ENCODE measurements around the gene MTAP.
A peak's percentile ranks its signal among the peaks of the same experiment; 100 is the strongest.

The MTAP gene

DNA sequence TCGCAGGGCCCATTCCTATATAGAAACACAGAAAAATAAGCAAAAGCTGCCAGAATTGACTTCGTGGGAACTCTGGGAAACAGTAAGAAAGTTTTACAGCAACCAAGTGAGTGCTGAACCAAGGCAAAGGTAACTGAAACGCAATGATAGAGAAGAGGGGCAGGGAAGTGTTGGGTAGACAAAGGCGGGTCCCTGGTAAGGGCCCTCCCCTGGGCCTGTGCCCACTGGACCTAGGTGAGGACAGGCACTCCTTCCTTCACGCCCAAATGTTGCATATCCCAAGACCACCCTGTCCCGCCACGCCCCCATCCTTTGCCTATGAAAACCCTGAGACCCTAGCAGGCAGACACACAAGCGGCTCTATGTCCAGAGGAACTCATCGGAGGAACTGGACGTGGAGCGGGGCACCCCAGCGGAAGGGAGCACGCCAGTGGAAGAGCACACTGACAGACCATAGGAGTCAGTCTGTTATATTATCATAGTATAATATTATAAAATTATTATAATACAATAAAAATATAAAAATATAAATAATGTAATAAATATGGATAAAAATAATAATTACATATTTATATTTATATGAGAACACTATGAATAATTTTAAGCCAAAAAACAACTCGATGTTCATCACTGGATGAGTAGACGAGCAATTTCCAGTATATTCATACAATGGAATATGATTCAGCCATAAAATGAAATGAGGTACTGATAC is 163.9 kb downstream of the MTAP start:
- DNase-seq (ENCODE audit: low read depth, low spot score) = no peak
- H3K27ac ChIP-seq = no peak overlapping the region

DNA sequence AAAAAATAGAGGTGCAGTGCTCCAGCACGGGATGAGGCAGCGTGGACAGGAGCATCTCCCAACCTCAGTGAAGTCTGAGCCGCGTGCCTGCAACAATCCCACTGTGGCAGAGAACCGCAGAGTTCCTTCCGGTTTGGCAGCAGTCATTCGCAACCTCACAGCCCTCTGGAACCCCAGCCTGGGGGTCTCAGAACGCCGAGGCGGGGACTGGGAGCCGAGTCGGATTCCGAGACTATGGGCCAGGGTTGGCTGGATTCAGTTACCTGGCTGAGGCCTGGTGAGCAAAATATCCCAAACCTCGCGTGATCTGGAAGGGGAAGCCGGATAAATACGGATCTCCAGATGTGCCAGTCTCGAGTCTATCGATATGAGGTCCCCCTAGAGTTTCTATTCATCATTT is 164.7 kb downstream of the MTAP start:
- DNase-seq (ENCODE audit: low read depth, low spot score) = no peak
- no peak overlapping the region for H3K27ac ChIP-seq

DNA sequence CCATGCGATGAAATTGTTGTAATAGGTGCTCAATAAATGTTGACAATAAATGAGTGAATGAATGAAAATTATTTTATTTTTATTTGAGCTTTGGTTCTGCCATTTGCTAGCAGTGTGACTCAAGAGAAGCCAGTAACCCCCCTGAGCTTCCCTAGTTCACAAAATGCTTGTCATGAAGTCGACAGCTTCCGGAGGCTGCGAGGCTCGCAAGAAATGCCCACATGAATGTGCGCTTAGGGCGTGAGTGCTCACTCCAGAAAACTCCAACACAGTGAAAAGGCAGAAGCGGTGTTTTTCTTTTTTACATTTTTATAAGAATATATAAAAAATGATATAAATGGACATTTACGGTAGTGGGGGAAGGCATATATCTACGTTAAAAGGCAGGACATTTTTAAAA is 165.3 kb downstream of the MTAP start:
- no peak for DNase-seq (ENCODE audit: low read depth, low spot score)
- no peak overlapping the region for H3K27ac ChIP-seq

DNA sequence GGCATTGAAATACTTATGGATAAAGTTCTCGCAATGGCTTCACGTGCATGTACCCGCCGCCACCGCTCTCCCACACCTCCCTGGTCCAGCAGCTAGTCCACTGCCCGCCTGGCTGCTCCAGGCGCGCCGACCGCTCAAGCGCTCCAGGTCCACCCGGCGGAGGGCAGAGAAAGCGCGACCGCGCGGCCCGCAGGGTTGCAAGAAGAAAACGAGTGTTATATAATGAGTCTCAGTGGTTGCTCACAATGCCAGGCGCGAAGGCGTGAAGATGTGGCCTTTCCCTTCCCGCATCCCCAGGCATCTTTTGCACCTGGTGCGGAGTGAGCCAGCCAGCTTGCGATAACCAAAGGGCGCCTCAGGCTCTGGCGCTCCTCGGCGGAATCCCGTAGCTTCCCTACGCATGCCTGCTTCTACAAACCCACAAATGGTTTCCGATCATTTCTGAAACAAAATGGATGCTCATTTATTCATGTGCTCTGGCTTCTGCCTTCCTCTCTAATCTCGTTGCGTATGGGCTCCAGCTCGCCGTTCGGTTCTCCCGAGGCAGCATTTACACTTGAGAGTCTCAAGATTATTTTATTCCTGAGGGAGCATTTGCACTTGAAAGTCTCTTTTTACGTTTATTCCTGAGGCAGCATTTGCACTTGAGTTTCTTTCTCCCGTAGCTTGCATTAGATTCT is 166.0 kb downstream of the MTAP start:
- no peak overlapping the region for H3K27ac ChIP-seq
- no peak for DNase-seq (ENCODE audit: low read depth, low spot score)

DNA sequence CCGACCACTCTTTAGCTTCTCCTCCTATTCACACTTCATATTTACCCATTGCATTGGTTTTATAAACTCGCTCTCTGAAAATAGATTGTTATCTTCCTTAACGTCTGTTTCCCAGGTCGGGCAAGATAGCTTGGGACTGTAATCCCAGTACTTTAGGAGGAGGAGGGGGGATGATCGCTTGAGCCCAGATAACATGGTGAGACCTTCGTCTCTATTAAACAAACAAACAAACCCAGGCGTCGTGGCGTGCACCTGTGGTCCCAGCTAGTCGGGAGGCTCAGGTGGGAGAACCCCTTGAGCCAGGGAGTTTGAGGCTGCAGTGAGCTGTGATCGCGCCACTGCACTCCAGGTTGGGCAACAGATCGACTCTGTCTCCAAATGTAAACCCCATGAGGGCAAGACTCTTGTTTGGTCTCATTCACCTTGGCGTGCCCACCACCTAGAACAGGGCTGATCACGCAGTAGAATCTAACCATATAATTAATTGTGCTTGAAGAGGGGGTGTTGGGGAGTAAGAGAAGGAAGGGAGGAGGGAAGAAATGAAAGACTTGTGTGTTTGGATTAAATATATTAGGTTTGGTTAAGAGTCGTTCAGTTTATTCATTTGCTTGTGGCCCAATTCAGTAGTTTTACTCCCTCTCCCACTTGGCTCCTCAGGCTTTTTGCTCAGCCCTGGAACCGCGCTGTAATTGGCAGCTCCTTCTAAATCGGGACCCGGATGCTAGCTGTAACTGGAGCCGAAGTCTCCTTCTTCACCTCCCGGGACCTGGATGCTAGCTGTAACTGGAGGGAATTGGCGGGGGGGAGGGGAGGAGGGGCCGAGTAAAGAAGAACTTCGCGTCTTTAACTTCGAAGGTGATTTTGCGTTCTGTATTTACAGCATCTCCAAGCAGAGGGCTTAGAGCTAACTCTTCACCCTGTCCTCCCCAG is 166.8 kb downstream of the MTAP start:
- H3K27ac ChIP-seq = no peak overlapping the region
- no peak for DNase-seq (ENCODE audit: low read depth, low spot score)

DNA sequence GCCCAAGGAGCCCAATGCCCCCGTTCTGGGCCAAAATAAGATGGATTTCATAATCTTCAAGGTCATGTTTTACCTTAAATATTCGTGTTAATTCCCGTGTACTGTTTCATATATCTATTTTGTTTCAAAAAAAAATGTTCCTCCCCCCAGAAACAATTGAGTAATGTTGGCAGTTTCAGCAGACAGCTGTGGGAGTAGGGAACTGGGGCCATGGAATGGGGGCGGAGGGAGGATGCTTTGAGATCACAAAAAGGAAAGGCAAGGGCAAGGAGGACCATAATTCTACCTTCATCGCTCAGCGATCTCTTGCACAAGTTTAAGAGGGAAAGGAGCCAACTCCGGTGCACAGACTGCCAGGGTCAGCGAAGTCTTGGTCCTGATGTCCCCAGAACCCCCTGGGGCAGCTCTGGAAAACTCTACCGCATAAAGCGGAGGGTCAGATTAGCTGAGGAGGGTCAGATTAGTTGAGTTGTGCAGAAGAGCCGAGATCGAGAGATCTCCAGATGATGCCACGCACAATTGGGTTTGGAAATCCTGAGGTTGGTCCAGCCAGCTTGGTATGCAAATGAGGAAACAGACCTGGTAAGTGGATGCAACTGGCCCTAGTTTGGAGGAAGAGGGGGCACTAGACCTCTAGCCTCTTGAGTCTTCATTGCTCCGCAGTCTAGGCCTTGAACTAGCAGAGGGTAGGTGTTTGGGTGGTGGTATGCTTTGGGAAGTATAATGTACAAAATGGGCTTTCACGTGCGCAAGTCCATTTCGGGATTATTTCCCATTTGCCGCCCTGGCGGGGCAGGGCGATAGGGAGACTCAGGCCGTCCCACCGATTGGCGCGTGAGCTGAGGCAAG is 167.7 kb downstream of the MTAP start:
- H3K27ac ChIP-seq = no peak overlapping the region
- DNase-seq (ENCODE audit: low read depth, low spot score) = no peak

DNA sequence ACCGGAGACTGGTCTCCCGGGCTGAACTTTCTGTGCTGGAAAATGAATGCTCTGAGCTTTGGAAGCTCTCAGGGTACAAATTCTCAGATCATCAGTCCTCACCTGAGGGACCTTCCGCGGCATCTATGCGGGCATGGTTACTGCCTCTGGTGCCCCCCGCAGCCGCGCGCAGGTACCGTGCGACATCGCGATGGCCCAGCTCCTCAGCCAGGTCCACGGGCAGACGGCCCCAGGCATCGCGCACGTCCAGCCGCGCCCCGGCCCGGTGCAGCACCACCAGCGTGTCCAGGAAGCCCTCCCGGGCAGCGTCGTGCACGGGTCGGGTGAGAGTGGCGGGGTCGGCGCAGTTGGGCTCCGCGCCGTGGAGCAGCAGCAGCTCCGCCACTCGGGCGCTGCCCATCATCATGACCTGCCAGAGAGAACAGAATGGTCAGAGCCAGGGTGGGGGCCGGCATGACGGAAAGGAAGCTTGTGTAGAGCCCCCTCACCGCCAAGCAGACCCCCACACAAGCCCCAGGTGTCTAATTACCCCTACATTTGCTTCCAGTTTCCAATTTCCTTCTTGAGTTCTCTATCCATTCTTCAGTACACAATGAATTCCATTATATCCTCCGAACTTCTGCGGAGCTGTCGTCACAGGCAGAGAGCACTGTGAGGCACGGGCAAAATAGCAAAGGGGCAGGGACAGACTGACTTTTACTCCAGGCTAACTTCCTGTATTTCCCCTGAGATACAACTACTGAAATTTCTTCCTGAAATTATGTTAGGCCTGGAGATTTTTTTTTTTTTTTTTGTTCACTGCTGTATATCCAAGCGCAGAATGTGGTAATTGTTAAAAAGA is 168.6 kb downstream of the MTAP start:
- DNase-seq (ENCODE audit: low read depth, low spot score) = no peak
- no peak overlapping the region for H3K27ac ChIP-seq

DNA sequence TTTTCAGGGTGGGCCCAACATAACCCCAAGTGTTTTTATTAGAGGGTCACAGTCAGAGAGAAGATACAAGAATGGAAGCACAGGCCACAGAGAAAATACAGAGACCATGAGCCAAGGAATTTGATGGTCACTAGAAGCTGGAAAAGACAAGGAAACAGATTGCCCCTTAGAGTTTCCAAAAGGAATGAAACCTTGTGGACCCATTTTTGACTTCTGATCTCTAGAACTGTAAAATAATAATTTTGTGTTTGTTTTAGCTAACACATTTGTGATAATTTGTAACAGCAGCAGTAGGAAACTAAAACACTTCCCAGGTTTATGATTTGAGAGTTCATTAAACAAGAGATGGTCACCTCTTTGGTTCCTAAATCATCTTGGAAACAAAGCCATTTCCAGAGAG is 169.9 kb downstream of the MTAP start:
- no peak overlapping the region for H3K27ac ChIP-seq
- DNase-seq (ENCODE audit: low read depth, low spot score) = no peak

DNA sequence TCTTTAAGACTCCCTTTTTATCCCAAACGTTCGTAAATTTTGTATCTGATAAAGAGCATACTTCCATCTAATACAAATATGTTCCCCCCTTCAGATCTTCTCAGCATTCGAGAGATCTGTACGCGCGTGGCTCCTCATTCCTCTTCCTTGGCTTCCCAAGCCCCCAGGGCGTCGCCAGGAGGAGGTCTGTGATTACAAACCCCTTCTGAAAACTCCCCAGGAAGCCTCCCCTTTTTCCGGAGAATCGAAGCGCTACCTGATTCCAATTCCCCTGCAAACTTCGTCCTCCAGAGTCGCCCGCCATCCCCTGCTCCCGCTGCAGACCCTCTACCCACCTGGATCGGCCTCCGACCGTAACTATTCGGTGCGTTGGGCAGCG is 171.9 kb downstream of the MTAP start:
- H3K27ac ChIP-seq = no peak overlapping the region

DNA sequence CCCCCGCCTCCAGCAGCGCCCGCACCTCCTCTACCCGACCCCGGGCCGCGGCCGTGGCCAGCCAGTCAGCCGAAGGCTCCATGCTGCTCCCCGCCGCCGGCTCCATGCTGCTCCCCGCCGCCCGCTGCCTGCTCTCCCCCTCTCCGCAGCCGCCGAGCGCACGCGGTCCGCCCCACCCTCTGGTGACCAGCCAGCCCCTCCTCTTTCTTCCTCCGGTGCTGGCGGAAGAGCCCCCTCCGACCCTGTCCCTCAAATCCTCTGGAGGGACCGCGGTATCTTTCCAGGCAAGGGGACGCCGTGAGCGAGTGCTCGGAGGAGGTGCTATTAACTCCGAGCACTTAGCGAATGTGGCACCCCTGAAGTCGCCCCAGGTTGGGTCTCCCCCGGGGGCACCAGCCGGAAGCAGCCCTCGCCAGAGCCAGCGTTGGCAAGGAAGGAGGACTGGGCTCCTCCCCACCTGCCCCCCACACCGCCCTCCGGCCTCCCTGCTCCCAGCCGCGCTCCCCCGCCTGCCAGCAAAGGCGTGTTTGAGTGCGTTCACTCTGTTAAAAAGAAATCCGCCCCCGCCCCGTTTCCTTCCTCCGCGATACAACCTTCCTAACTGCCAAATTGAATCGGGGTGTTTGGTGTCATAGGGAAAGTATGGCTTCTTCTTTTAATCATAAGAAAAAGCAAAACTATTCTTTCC is 172.4 kb downstream of the MTAP start:
- no peak for DNase-seq (ENCODE audit: low read depth, low spot score)
- H3K27ac ChIP-seq = peak overlapping the region; percentile 22

More for the DNA sequence above, 171.9 kb downstream of the MTAP start:
- no peak for DNase-seq (ENCODE audit: low read depth, low spot score)

DNA sequence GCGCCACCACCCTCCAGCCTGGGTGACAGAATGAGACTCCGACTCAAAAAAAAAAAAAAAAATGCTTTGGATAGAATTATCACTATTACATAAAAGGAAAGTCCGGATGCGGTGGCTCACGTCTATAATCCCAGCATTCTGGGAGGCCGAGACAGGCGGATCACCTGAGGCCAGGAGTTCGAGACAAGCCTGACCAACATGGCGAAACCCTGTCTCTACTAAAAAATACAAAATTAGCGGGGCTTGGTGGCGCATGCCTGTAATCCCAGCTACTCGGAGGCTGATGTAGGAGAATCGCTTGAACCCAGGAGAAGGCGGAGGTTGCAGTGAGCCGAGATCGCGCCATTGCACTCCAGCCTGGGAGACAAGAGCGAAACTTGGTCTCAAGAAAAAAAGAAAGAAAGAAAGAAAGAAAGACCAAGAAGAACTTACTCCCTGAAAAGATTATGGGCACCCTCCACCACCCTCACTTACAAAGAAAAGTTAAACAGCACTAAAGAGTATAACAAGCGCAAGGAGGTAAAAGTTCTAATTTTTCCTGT is 174.0 kb downstream of the MTAP start:
- no peak overlapping the region for H3K27ac ChIP-seq
- DNase-seq (ENCODE audit: low read depth, low spot score) = no peak

DNA sequence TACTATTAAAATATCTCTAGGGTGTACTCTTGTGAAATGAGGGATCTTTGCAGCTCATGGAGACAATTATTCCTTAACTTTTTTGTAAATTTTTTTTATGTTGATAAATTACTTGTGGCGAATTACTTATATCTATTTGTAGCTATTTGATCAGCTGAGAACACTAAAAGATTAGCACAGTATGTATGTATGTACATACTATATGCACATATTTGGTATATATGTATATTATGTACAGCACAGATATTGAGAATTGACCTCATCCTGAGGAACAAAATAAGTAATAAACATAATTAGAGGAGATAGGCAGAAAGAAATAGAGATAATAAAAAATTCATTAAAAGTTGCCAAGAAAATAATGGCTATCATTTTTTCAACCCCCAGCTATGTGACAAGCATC is 180.0 kb downstream of the MTAP start:
- H3K27ac ChIP-seq = no peak overlapping the region
- no peak for DNase-seq (ENCODE audit: low read depth, low spot score)

DNA sequence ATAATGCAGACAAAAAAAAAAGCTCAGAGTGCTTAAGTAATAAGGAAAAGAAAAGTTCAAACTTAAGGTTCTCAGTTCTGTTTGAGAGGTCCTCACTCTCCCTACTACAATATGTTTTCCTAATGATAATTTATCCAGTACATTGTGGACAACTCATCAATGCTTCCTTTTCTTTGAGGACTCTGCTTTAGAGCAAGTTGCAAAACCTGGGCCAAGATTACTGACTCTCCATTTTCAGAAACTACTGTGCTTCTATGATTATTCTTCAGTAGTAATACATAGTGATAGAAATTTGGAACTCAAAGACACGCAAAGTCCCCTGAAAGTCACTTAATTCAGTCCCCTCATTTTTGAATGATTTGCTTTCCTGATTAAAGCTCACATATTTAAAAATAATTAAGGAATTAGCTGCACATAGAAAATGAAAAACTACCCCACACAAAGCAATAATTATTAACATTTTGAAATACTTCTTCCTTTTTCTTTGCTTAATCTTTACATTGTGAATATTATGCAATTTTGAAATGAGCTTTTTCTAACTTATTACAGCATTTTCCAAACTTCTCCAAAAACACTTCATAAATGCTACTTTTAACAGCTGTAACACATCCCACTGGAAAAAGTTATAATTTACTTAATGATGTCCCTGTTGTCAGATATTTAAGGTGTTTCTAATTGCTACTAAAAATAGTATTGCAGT is 180.6 kb downstream of the MTAP start:
- no peak for DNase-seq (ENCODE audit: low read depth, low spot score)

DNA sequence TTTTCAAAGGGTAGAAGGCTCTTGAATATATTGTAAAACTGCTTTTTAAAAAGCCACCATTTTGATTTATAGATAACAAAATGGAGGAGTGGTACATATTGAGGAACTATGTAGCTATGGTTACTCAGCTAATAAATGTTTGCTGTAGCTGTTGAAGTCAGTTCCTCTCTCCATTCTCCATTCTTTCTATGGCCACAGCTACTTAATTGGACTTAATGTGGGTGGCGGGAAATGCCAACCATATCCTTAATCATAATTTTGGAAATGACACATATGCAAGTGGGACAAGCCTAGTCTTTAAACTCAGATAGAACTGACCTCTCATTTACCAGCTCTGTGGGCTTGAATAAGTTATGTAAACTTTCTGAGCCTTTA is 181.1 kb downstream of the MTAP start:
- H3K27ac ChIP-seq = no peak overlapping the region
- no peak for DNase-seq (ENCODE audit: low read depth, low spot score)

More for the DNA sequence above, 180.6 kb downstream of the MTAP start:
- no peak overlapping the region for H3K27ac ChIP-seq

DNA sequence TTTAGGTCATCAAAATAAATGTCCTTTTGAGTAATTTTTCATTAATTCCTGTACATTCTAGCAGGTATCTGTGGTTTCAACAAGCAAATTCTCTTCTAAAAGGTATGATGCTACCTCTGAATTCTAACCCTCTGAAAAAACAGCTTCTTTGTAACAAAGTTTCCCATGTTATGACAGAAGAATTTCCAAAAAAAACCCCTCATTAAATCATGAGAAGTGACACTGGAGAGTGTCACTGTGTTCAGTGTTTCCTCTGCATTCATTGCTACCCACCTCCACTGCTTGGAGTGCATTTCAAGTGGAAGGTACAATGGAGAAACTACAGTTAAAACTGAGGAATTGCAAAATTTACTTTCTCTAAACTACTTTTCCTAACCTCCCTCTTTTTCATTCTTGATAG is 181.7 kb downstream of the MTAP start:
- H3K27ac ChIP-seq = no peak overlapping the region
- no peak for DNase-seq (ENCODE audit: low read depth, low spot score)

DNA sequence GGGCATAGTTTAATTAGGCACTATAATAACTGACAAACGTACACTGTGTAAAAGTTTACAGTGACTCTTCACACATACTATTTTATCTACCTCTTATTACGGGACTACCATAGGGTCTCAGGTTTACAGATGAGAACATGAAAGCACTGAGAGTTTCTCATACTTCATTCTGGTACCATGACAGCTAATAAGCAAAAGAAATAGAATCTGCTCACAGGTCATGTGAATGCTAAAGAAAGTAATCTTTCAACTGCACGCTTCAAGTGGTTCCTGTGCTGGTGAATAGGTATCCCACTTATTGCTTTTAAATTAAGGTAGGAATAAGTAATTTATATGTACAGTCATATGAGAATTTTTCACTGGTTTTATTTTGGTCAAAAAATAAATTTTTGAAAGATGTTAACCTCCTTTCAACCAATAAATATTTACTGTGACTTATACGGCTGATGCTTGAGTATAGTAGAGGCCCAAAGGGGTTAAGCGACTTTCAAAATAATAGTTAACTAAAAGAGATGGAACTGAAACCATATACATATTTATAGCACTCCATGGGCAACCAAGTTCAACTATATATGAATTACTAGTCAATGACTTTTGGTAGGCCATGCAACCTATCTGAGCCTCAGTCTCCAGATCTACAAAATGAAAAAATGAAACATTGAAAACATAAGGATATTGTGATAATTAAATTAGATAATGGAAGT is 183.7 kb downstream of the MTAP start:
- no peak for DNase-seq (ENCODE audit: low read depth, low spot score)
- H3K27ac ChIP-seq = no peak overlapping the region

All from epithelial cell of prostate (primary cell).